ENCODE results near the gene CRYGD. TPM values are rescaled to one million over a fixed set of nuclear protein-coding genes. Genes with fewer than 3 reads are reported as not detected.

The CRYGD gene
- total and polyA plus RNA-seq, 2 of the 4 experiments (the other 2 are of a cell fraction): not detected

- Histone ChIP-seq H3K4ac (ENCODE audit: low read depth, low read length) (no peak overlapping the region), H4K91ac (ENCODE audit: insufficient read depth, low read depth, low read length) (no peak overlapping the region), H3K27me3 (ENCODE audit: control insufficient read depth, insufficient read depth, low read length) (no peaks in the 10 kb centered on the region), H2AK5ac (ENCODE audit: low read depth, low read length) (no peak overlapping the region), H2AFZ (replicated peaks; ENCODE audit: low read length, poor library complexity) (no peak overlapping the region), H3K79me1 (ENCODE audit: low read depth in 1 of 2, low read length in 2 of 2) (no peaks in the 10 kb centered on the region), H3K9ac (ENCODE audit: low read depth, low read length) (no peak overlapping the region), H2BK5ac (ENCODE audit: low read depth, low read length, poor library complexity, severe bottlenecking) (no peak overlapping the region), H3K14ac (replicated peaks; ENCODE audit: low read depth, low read length) (no peak overlapping the region), H3K18ac (ENCODE audit: low read depth, low read length) (no peak overlapping the region), H2BK15ac (ENCODE audit: low read depth, low read length) (no peak overlapping the region), H3K4me1 (ENCODE audit: control insufficient read depth, insufficient read depth, low read length) (no peaks in the 10 kb centered on the region), H2BK20ac (ENCODE audit: low read depth, low read length) (no peak overlapping the region), H3K27ac (ENCODE audit: insufficient read depth, low read length) (no peak overlapping the region), H3K4me2 (ENCODE audit: low read depth, low read length) (no peak overlapping the region), H4K8ac (ENCODE audit: low read depth in 2 of 2, low read length in 2 of 2) (no peak overlapping the region), H3K9me1 (ENCODE audit: insufficient read depth, low read length) (no peaks in the 10 kb centered on the region), H3K23ac (ENCODE audit: low read depth, low read length) (no peak overlapping the region), H4K5ac (ENCODE audit: low read depth, low read length) (no peak overlapping the region), H3K56ac (ENCODE audit: extremely low read depth, insufficient read depth, low read length) (no peak overlapping the region), H2BK120ac (ENCODE audit: low read depth, low read length) (no peak overlapping the region), H4K20me1 (ENCODE audit: insufficient read depth, low read length) (no peaks in the 10 kb centered on the region), H3K9me3 (ENCODE audit: control insufficient read depth, insufficient read depth, low read length) (no peaks in the 10 kb centered on the region), H3K4me3 (ENCODE audit: insufficient read depth, low read depth, low read length) (no peak overlapping the region), H2AK9ac (replicated peaks; ENCODE audit: low read depth, low read length, poor library complexity) (no peak overlapping the region), H3K36me3 (ENCODE audit: control insufficient read depth, insufficient read depth, low read length) (no peaks in the 10 kb centered on the region)
- ATAC-seq (ENCODE audit: low read depth): no peak
- CTCF ChIA-PET: no interaction called here
- in situ Hi-C loops (cut with MboI; ENCODE audit: low sequenced_read_pairs) (no loop called here), dilution Hi-C loops (cut with HindIII; ENCODE audit: low sequenced_read_pairs, unreplicated experiment) (no loop called here), intact Hi-C loops (cut with micrococcal nuclease) (no loop called here)
- no peak for DNase-seq
- WGBS, 2 experiments (ENCODE audit: extremely low coverage in 2 of 2, insufficient read length in 1 of 2): no CpG with 5 or more reads among the region's 11 CpGs
- POLR2A ChIA-PET (ENCODE audit: unreplicated experiment): no interaction called here
- no TSS peak for BruUV-seq (replicated peaks)
- TF ChIP-seq RCOR1 (IDR thresholded peaks at IDR 0.05; ENCODE audit: insufficient replicate concordance, low read length) (no peak), SMC3 (IDR thresholded peaks at IDR 0.05; ENCODE audit: low read depth, low read length) (no peak), NFE2L2 (IDR thresholded peaks at IDR 0.05; ENCODE audit: low read depth, low read length) (no peak), CEBPB (IDR thresholded peaks at IDR 0.05; ENCODE audit: low read depth, low read length) (no peak), CTCF (conservative IDR thresholded peaks at IDR 0.05; ENCODE audit: low read depth, low read length) (no peak), CHD1 (IDR thresholded peaks at IDR 0.05; ENCODE audit: low read depth, low read length) (no peak), MAZ (IDR thresholded peaks at IDR 0.05; ENCODE audit: borderline replicate concordance, low read depth, low read length) (no peak), ELK1 (IDR thresholded peaks at IDR 0.05; ENCODE audit: borderline replicate concordance, low read depth, low read length) (no peak), RAD21 (IDR thresholded peaks at IDR 0.05; ENCODE audit: low read length) (no peak), RFX5 (IDR thresholded peaks at IDR 0.05; ENCODE audit: low read depth, low read length) (no peak), MXI1 (IDR thresholded peaks at IDR 0.05; ENCODE audit: borderline replicate concordance, low read depth, low read length) (no peak), FOS (IDR thresholded peaks at IDR 0.05; ENCODE audit: low read depth, low read length) (no peak), BHLHE40 (IDR thresholded peaks at IDR 0.05; ENCODE audit: low read depth, low read length) (no peak), POLR2A (IDR thresholded peaks at IDR 0.05; ENCODE audit: low read depth, low read length) (no peak)
- TF ChIP-seq, protein P1, sequence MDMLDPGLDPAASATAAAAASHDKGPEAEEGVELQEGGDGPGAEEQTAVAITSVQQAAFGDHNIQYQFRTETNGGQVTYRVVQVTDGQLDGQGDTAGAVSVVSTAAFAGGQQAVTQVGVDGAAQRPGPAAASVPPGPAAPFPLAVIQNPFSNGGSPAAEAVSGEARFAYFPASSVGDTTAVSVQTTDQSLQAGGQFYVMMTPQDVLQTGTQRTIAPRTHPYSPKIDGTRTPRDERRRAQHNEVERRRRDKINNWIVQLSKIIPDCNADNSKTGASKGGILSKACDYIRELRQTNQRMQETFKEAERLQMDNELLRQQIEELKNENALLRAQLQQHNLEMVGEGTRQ (IDR thresholded peaks at IDR 0.05; ENCODE audit: low read depth, low read length): no peak
These were observed 11.7 kb upstream of the CRYGD start for GRCh38 chr2:208135794-208136715.

Measured in IMR-90 (cell line).